Spleen (tissue), 7 donors: Measurements from ENCODE around the gene ARMC5.

ENCODE experiments used
- POLR2A ChIP-seq, 3 donors: fragments of 450-650 bp; IDR thresholded peaks; one replicate each; pipeline ENCODE4 v1.5.1; 2017; ENCODE audit warnings: antibody characterized with exemption in 3 of 3, mild to moderate bottlenecking in 1 of 3
- TF ChIP-seq, protein P1 (sequence below), 11 experiments: fragments of 200-600 bp in 7 of 11; fragments of 450-650 bp in 4 of 11; sonication (generic) in 4 of 11; IDR thresholded peaks in 8 of 11; conservative IDR thresholded peaks in 3 of 11; 1 replicate in 7 of 11; 2 replicates in 4 of 11; pipeline versions ENCODE4 v1.4.0 to v1.8.0; 2016 to 2021; ENCODE audit warnings: antibody characterized with exemption in 11 of 11, inconsistent platforms in 4 of 11, mild to moderate bottlenecking in 1 of 11
- donor health status: DM: no; HTN: no; CAD: no; lungs with moderate emphysema.
- donor health status: DM: no; HTN: no; CAD: no.
- donor health status: DM: no; HTN: no; CAD: no.

GRCh38 chr16:31507929-31508705, 48.8 kb downstream of the ARMC5 start, which contains the start of gene RUSF1:
- TF ChIP-seq, protein P1, sequence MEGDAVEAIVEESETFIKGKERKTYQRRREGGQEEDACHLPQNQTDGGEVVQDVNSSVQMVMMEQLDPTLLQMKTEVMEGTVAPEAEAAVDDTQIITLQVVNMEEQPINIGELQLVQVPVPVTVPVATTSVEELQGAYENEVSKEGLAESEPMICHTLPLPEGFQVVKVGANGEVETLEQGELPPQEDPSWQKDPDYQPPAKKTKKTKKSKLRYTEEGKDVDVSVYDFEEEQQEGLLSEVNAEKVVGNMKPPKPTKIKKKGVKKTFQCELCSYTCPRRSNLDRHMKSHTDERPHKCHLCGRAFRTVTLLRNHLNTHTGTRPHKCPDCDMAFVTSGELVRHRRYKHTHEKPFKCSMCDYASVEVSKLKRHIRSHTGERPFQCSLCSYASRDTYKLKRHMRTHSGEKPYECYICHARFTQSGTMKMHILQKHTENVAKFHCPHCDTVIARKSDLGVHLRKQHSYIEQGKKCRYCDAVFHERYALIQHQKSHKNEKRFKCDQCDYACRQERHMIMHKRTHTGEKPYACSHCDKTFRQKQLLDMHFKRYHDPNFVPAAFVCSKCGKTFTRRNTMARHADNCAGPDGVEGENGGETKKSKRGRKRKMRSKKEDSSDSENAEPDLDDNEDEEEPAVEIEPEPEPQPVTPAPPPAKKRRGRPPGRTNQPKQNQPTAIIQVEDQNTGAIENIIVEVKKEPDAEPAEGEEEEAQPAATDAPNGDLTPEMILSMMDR (IDR thresholded peaks at IDR 0.05 in 8 of 11, conservative IDR thresholded peaks at IDR 0.05 in 3 of 11) = no peak
- peak in 2 of 3 donors; percentile 56 to 63 for TF ChIP-seq POLR2A (IDR thresholded peaks at IDR 0.05)
